ENCODE measurements around the gene LONP1.

DNA sequence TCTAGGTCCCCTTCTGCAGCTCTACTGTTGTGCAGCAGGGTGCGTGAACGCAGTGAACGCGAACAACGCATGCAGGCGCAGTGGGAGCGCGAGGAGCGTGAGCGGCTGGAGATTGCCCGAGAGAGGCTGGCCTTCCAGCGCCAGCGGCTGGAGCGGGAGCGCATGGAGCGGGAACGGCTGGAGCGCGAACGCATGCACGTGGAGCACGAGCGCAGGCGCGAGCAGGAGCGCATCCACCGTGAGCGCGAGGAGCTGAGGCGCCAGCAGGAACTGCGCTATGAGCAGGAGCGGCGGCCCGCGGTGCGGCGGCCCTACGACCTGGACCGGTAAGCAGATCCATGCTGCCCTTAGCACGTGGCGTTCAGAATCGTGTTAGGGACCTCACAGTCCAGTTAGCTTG is 58.5 kb downstream of the LONP1 start:
- TF ChIP-seq, protein P1, sequence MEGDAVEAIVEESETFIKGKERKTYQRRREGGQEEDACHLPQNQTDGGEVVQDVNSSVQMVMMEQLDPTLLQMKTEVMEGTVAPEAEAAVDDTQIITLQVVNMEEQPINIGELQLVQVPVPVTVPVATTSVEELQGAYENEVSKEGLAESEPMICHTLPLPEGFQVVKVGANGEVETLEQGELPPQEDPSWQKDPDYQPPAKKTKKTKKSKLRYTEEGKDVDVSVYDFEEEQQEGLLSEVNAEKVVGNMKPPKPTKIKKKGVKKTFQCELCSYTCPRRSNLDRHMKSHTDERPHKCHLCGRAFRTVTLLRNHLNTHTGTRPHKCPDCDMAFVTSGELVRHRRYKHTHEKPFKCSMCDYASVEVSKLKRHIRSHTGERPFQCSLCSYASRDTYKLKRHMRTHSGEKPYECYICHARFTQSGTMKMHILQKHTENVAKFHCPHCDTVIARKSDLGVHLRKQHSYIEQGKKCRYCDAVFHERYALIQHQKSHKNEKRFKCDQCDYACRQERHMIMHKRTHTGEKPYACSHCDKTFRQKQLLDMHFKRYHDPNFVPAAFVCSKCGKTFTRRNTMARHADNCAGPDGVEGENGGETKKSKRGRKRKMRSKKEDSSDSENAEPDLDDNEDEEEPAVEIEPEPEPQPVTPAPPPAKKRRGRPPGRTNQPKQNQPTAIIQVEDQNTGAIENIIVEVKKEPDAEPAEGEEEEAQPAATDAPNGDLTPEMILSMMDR (IDR thresholded peaks at IDR 0.05; ENCODE audit: borderline replicate concordance, extremely low read depth, low read length, poor library complexity, severe bottlenecking) = no peak
- TF ChIP-seq EZH2 (IDR thresholded peaks at IDR 0.05; ENCODE audit: borderline replicate concordance, low read depth, low read length, severe bottlenecking) = no peak
